ENCODE data around the gene RAPGEF2. TPM values are rescaled to one million over a fixed set of nuclear protein-coding genes. Genes with fewer than 3 reads are reported as not detected.
A peak's percentile ranks its signal among the peaks of the same experiment; 100 is the strongest.
"Not testable (repeated sequence)": the region's sequence is repeated elsewhere in the genome, so short reads cannot be mapped to it uniquely, and the experiment has no call there.

RAPGEF2 gene
- total and polyA plus RNA-seq, 8 donors: 3.3 to 78.1 (median 37.2) TPM

DNA sequence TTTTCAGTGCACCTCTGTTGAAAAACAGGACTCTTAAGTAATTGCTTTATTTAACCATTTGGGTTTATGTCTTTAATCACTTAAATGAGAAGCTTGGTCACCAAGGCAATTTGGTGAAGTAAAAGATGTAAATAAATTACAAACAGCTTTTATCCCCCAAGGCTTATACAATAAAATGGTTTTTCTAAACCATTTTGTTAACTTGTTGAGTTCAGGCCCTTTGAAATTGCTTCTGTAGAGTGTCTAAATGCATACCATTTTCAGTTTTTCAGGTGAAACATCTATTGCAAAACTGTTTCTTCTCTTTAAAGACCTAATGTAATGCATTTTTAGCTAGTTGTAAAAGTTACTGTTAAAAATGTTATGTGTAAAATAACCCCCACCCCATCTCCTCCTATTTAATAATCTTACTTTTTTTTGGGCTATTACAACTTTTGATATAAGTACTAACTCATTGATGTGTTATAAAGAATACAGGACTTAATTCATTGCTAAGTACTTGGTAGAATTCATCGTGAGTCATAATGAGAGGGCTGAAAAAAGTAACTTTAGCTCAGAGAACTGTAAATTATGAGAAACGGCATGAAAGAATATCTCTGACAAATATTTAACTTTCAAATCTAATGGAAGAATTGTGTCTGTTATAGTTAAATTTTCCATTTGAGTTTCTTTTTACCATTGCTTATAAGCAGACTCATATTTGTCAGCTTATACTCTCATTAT, 4.5 kb downstream of the RAPGEF2 start:
- H3K27ac ChIP-seq: peak overlapping the region in 1 of 5 donors; percentile 6
- H3K4me1 ChIP-seq: peaks cover 6 to 66% (median 34%) of the 10 kb centered on the region in 4 donors
- no peak for DNase-seq
- H3K9me3 ChIP-seq: no peaks in the 10 kb centered on the region
- H3K36me3 ChIP-seq: no peaks in the 10 kb centered on the region
- WGBS, 5 donors: 6 to 23% (median 8%) methylated on average over 2 of the region's 2 CpGs
- intact Hi-C loops (cut with DNase I; ENCODE audit: low total_unique reads): no loop called here
- H3K27me3 ChIP-seq: no peaks in the 10 kb centered on the region
- H3K4me3 ChIP-seq: no peak overlapping the region
- TF ChIP-seq, protein P1, sequence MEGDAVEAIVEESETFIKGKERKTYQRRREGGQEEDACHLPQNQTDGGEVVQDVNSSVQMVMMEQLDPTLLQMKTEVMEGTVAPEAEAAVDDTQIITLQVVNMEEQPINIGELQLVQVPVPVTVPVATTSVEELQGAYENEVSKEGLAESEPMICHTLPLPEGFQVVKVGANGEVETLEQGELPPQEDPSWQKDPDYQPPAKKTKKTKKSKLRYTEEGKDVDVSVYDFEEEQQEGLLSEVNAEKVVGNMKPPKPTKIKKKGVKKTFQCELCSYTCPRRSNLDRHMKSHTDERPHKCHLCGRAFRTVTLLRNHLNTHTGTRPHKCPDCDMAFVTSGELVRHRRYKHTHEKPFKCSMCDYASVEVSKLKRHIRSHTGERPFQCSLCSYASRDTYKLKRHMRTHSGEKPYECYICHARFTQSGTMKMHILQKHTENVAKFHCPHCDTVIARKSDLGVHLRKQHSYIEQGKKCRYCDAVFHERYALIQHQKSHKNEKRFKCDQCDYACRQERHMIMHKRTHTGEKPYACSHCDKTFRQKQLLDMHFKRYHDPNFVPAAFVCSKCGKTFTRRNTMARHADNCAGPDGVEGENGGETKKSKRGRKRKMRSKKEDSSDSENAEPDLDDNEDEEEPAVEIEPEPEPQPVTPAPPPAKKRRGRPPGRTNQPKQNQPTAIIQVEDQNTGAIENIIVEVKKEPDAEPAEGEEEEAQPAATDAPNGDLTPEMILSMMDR (IDR thresholded peaks at IDR 0.05): no peak
- TF ChIP-seq EP300 (IDR thresholded peaks at IDR 0.05) (no peak), POLR2AphosphoS5 (IDR thresholded peaks at IDR 0.05) (no peak), POLR2A (IDR thresholded peaks at IDR 0.05) (no peak)

DNA sequence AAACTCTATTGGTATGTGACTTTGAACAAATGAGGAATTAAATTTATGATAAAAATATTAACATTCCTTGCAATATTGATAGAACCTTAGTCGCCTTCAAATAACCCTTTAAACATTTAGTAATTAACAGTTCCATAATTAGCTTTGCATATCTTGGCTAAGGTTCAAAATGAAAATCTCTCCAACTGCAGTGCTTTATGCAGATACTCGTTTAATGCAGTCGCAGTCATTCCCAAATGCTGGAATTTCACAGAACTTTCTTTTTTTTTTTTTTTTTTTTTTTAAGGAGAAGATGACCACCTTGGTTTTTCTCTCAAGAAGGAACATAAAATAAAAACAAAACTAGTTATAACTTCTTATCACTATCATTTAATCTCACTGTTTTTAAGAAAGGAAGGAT, 5.2 kb downstream of the RAPGEF2 start:
- intact Hi-C loops (cut with DNase I; ENCODE audit: low total_unique reads): no loop called here

DNA sequence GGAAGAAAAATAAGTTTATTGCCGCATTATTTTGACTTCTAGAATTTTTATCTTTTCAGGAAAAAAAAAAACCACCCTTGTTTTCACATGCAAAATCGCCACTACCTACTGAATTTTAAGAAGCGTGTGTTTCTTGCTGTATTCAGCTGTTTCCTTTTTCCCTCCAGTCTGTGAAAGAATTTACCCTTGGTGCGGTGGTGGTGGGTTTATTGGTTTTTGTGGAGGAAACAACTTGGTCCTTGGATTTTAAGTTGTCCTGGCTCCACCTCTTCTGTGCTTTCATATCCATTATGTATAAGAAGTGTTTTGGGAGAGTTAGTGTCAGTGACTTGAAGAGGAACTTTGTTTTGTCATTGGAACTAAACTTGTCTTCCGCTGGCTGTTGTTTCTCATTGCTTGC, 8.1 kb downstream of the RAPGEF2 start:
- 80 to 92% (median 86%) methylated on average over 5 of the region's 5 CpGs for WGBS, 5 donors
- intact Hi-C loops (cut with DNase I; ENCODE audit: low total_unique reads): no loop called here
- Histone ChIP-seq H3K4me1 (peaks cover 0 to 49% (median 18%) of the 10 kb centered on the region in 4 donors), H3K36me3 (no peaks in the 10 kb centered on the region), H3K27me3 (no peaks in the 10 kb centered on the region), H3K27ac (no peak overlapping the region), H3K4me3 (no peak overlapping the region), H3K9me3 (peaks cover 0 to 6% (median 0%) of the 10 kb centered on the region in 4 donors)
- no peak for DNase-seq
- TF ChIP-seq POLR2A (IDR thresholded peaks at IDR 0.05) (no peak), EP300 (IDR thresholded peaks at IDR 0.05) (no peak), POLR2AphosphoS5 (IDR thresholded peaks at IDR 0.05) (no peak)
- TF ChIP-seq, protein P1 (IDR thresholded peaks at IDR 0.05): no peak

More for the DNA sequence above, 5.2 kb downstream of the RAPGEF2 start:
- no peak for DNase-seq
- WGBS, 5 donors: 54 to 68% (median 65%) methylated on average over 3 of the region's 3 CpGs
- Histone ChIP-seq H3K27ac (no peak overlapping the region), H3K9me3 (no peaks in the 10 kb centered on the region), H3K4me1 (peaks cover 6 to 64% (median 32%) of the 10 kb centered on the region in 4 donors), H3K36me3 (no peaks in the 10 kb centered on the region), H3K4me3 (no peak overlapping the region), H3K27me3 (no peaks in the 10 kb centered on the region)
- TF ChIP-seq POLR2A (IDR thresholded peaks at IDR 0.05) (no peak), EP300 (IDR thresholded peaks at IDR 0.05) (no peak), POLR2AphosphoS5 (IDR thresholded peaks at IDR 0.05) (no peak)
- TF ChIP-seq, protein P1 (IDR thresholded peaks at IDR 0.05): no peak

DNA sequence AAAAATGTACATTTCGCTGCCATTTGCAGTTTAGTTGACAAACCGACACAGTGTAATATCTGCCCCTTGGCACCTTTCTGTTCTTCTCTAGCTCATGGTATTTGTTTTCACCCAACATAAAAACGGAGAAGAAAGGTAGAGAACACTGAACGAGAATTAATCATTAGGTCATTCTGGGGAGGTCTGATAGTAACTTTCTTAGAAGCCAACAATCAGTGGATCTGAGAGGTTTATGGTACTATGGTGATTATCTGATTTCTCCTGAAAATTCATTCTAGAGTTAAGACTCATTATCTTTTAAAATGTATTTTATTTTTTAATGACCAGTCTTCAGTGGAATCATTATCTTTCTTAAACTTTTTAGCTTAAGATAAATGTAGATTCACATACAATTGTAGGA, 8.5 kb downstream of the RAPGEF2 start:
- H3K36me3 ChIP-seq: no peaks in the 10 kb centered on the region
- WGBS, 5 donors: 71 to 79% (median 77%) methylated on average over 4 of the region's 4 CpGs
- H3K27ac ChIP-seq: no peak overlapping the region
- intact Hi-C loops (cut with DNase I; ENCODE audit: low total_unique reads): no loop called here
- no peak for TF ChIP-seq EP300 (IDR thresholded peaks at IDR 0.05)
- TF ChIP-seq, protein P1 (IDR thresholded peaks at IDR 0.05): no peak
- no peak for TF ChIP-seq POLR2A (IDR thresholded peaks at IDR 0.05)
- TF ChIP-seq POLR2AphosphoS5 (IDR thresholded peaks at IDR 0.05): no peak
- H3K27me3 ChIP-seq: no peaks in the 10 kb centered on the region
- peaks cover 0 to 6% (median 0%) of the 10 kb centered on the region in 4 donors for H3K9me3 ChIP-seq
- peaks cover 0 to 47% (median 16%) of the 10 kb centered on the region in 4 donors for H3K4me1 ChIP-seq
- no peak for DNase-seq
- H3K4me3 ChIP-seq: no peak overlapping the region

DNA sequence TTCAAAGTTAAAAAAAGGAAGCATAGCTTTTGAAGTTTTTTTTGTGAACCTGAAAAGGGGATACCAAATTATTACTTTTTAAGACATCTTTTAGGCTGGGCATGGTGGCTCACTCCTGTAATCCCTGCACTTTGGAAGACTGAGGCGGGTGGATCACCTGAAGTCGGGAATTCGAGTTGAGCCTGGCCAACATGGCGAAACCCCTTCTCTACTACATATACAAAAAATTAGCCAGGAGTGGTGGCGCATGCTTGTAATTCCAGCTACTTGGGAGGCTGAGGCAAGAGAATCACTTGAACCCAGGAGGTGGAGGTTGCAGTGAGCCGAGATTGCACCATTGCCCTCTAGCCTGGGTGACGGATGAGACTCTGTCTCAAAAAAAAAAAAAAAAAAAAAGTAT, 10.5 kb downstream of the RAPGEF2 start:
- H3K4me3 ChIP-seq; H3K36me3 ChIP-seq; DNase-seq; H3K27ac ChIP-seq; H3K9me3 ChIP-seq; intact Hi-C loops (cut with DNase I; ENCODE audit: low total_unique reads); H3K27me3 ChIP-seq: not testable (repeated sequence)
- 97 to 99% (median 97%) methylated on average over 7 of the region's 7 CpGs for WGBS, 5 donors
- H3K4me1 ChIP-seq: peaks cover 0 to 47% (median 12%) of the 10 kb centered on the region in 4 donors

DNA sequence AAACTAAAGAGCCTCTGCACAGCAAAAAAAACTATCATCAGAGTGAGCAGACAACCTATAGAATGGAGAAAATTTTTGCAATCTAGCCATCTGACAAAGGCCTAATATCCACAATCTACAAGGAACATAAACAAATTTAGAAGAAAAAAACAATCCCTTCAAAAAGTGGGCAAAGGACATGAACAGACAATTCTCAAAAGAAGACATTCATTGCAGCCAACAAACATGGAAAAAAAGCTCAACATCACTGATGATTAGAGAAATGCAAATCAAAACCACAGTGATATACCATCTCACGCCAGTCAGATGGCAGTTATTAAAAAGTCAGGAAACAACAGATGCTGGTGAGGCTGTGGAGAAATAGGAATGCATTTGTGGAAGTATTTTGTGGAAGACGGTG, 13.2 kb downstream of the RAPGEF2 start:
- H3K9me3 ChIP-seq; H3K27me3 ChIP-seq; DNase-seq; H3K4me3 ChIP-seq; H3K27ac ChIP-seq; intact Hi-C loops (cut with DNase I; ENCODE audit: low total_unique reads); H3K36me3 ChIP-seq: not testable (repeated sequence)
- peaks cover 0 to 42% (median 18%) of the 10 kb centered on the region in 4 donors for H3K4me1 ChIP-seq
- WGBS, 5 donors: 89 to 94% (median 93%) methylated on average over 2 of the region's 2 CpGs

DNA sequence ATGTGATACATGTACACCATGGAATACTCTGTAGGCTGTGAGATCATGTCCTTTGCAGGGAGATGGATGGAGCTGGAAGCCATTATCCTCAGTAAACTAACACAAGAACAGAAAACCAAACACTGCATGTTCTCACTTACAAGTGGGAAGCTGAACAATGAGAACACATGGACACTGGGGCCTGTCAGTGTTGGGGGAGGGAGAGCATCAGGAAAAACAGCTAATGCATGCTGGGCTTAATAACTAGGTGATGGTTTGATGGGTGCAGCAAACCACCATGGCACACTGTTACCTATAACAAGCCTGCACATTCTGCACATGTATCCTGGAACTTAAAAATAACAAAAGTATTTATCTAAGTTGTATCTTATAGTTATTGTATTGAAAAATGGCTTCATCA, 13.8 kb downstream of the RAPGEF2 start:
- H3K4me1 ChIP-seq: peaks cover 0 to 40% (median 18%) of the 10 kb centered on the region in 4 donors
- H3K27ac ChIP-seq; H3K36me3 ChIP-seq; H3K4me3 ChIP-seq; DNase-seq; intact Hi-C loops (cut with DNase I; ENCODE audit: low total_unique reads); H3K27me3 ChIP-seq; H3K9me3 ChIP-seq: not testable (repeated sequence)

Measured in stomach (tissue), 9 donors.